Suprapubic skin (tissue), 3 donors: ENCODE measurements around the gene TJP3.
"Not testable (repeated sequence)": the region's sequence is repeated elsewhere in the genome, so short reads cannot be mapped to it uniquely, and the experiment has no call there.

ENCODE experiments used
- POLR2A ChIP-seq, 2 donors: fragments of 450-650 bp; IDR thresholded peaks; one replicate each; pipeline ENCODE4 v1.6.1; 2017; ENCODE audit warnings: antibody characterized with exemption in 2 of 2, mild to moderate bottlenecking in 2 of 2, moderate library complexity in 2 of 2
- TF ChIP-seq, protein P1 (sequence below), 2 donors: fragments of 200-600 bp in 1 of 2; fragments of 450-650 bp in 1 of 2; sonication (generic) in 1 of 2; IDR thresholded peaks; one replicate each; pipeline ENCODE4 v1.5.1; 2016 to 2019; ENCODE audit warnings: antibody characterized with exemption in 2 of 2, mild to moderate bottlenecking in 1 of 2, moderate library complexity in 1 of 2

GRCh38 chr19:3758297-3758696 is 50.1 kb downstream of the TJP3 start:
- TF ChIP-seq, protein P1, sequence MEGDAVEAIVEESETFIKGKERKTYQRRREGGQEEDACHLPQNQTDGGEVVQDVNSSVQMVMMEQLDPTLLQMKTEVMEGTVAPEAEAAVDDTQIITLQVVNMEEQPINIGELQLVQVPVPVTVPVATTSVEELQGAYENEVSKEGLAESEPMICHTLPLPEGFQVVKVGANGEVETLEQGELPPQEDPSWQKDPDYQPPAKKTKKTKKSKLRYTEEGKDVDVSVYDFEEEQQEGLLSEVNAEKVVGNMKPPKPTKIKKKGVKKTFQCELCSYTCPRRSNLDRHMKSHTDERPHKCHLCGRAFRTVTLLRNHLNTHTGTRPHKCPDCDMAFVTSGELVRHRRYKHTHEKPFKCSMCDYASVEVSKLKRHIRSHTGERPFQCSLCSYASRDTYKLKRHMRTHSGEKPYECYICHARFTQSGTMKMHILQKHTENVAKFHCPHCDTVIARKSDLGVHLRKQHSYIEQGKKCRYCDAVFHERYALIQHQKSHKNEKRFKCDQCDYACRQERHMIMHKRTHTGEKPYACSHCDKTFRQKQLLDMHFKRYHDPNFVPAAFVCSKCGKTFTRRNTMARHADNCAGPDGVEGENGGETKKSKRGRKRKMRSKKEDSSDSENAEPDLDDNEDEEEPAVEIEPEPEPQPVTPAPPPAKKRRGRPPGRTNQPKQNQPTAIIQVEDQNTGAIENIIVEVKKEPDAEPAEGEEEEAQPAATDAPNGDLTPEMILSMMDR (IDR thresholded peaks at IDR 0.05): not testable (repeated sequence)
- not testable (repeated sequence) for TF ChIP-seq POLR2A (IDR thresholded peaks at IDR 0.05)
